ENCODE results near the gene RFT1. TPM values are rescaled to one million over a fixed set of nuclear protein-coding genes. Genes with fewer than 3 reads are reported as not detected.

The RFT1 gene
- total RNA-seq, 1 experiment from 2014 or later = 26.3 TPM

- TF ChIP-seq ARID4B (CRISPR knock-in tag; IDR thresholded peaks at IDR 0.05; ENCODE audit: borderline replicate concordance) (no peak), PRRX2 (CRISPR knock-in tag; IDR thresholded peaks at IDR 0.05) (no peak), STAT6 (CRISPR knock-in tag; conservative IDR thresholded peaks at IDR 0.05; ENCODE audit: low read depth) (no peak), IRF2 (CRISPR knock-in tag; IDR thresholded peaks at IDR 0.05; ENCODE audit: borderline replicate concordance, low read depth) (no peak), ZNF219 (CRISPR knock-in tag; IDR thresholded peaks at IDR 0.05; ENCODE audit: borderline replicate concordance) (no peak), SOX15 (CRISPR knock-in tag; IDR thresholded peaks at IDR 0.05) (no peak), ZNF425 (CRISPR knock-in tag; conservative IDR thresholded peaks at IDR 0.05) (no peak), ZNF263 (CRISPR knock-in tag; IDR thresholded peaks at IDR 0.05; ENCODE audit: low read depth) (no peak), HMGXB4 (CRISPR knock-in tag; IDR thresholded peaks at IDR 0.05) (no peak), CTCF (IDR thresholded peaks at IDR 0.05) (no peak), TEAD4 (CRISPR knock-in tag; IDR thresholded peaks at IDR 0.05) (no peak), CBFB (CRISPR knock-in tag; IDR thresholded peaks at IDR 0.05; ENCODE audit: low read depth) (no peak)
Observed at GRCh38 chr3:53170325-53171063, 40.3 kb upstream of the RFT1 start (continued).

Data from WTC11 (cell line).